WTC11 (cell line): Measurements from ENCODE around the gene ADK. TPM values are rescaled to one million over a fixed set of nuclear protein-coding genes. Genes with fewer than 3 reads are reported as not detected.
A peak's percentile ranks its signal among the peaks of the same experiment; 100 is the strongest.

Experiments used
- ATAC-seq: fragments of 200-7000 bp; cut with Tn5 transposase; 2 replicates; pipeline ENCODE4 v1.10.0; 2021; ENCODE audit warnings: mild to moderate bottlenecking, moderate library complexity
- CTCF ChIA-PET: fragments of 300-600 bp; sonication (Branson Sonifier 250); formaldehyde crosslinking; loops from one replicate; lab custom pipeline; 2021; ENCODE audit warnings: antibody characterized with exemption; lab: Charles Lee
- POLR2A ChIA-PET: fragments of 350-600 bp; sonication (Branson Sonifier 250); formaldehyde crosslinking; loops from one replicate; lab custom pipeline; 2021; ENCODE audit warnings: antibody characterized with exemption; lab: Charles Lee
- DNase-seq: peaks from one replicate; pipeline ENCODE4 v3.0.0; 2021; ENCODE audit warnings: low spot score
- H3K27ac Mint-ChIP-seq: 2 replicates; pipeline ENCODE4 v1.8.0; 2021; ENCODE audit warnings: mixed read lengths
- H3K27me3 Mint-ChIP-seq: 2 replicates; pipeline ENCODE4 v1.8.0; 2021; ENCODE audit warnings: low read depth, mild to moderate bottlenecking, moderate library complexity, mixed read lengths
- H3K36me3 Mint-ChIP-seq: 2 replicates; pipeline ENCODE4 v1.8.0; 2021; ENCODE audit warnings: mixed read lengths
- H3K4me1 Mint-ChIP-seq: 2 replicates; pipeline ENCODE4 v1.8.0; 2022; ENCODE audit warnings: mixed read lengths
- H3K4me3 Mint-ChIP-seq: 2 replicates; pipeline ENCODE4 v1.8.0; 2021; ENCODE audit warnings: mild to moderate bottlenecking, moderate library complexity, mixed read lengths
- H3K9me3 Mint-ChIP-seq: 2 replicates; pipeline ENCODE4 v1.8.0; 2021; ENCODE audit warnings: mixed read lengths
- AFF4 ChIP-seq: sonication (generic); formaldehyde crosslinking; IDR thresholded peaks from 2 replicates; pipeline ENCODE4 v1.8.1; 2023; ENCODE audit warnings: mild to moderate bottlenecking, missing genetic modification reagents, borderline replicate concordance
- CREB1 ChIP-seq: sonication (generic); formaldehyde crosslinking; IDR thresholded peaks from 2 replicates; pipeline ENCODE4 v1.8.0; 2023; ENCODE audit warnings: mild to moderate bottlenecking, missing genetic modification reagents
- CREM ChIP-seq: sonication (generic); formaldehyde crosslinking; IDR thresholded peaks from 2 replicates; pipeline ENCODE4 v1.8.1; 2022; ENCODE audit warnings: mild to moderate bottlenecking, missing genetic modification reagents, moderate library complexity
- E2F4 ChIP-seq: sonication (generic); formaldehyde crosslinking; IDR thresholded peaks from 2 replicates; pipeline ENCODE4 v1.8.1; 2022; ENCODE audit warnings: low read depth, mild to moderate bottlenecking, moderate library complexity, missing genetic modification reagents, borderline replicate concordance
- ESRRA ChIP-seq: sonication (generic); formaldehyde crosslinking; IDR thresholded peaks from 2 replicates; pipeline ENCODE4 v1.8.1; 2022; ENCODE audit warnings: mild to moderate bottlenecking, missing genetic modification reagents, borderline replicate concordance
- HMGA2 ChIP-seq: fragments of 250-450 bp; sonication (Bioruptor Pico); IDR thresholded peaks from 2 replicates; pipeline ENCODE4 v1.4.0; 2021; ENCODE audit warnings: mild to moderate bottlenecking, moderate library complexity
- HMGXB4 ChIP-seq: sonication (generic); formaldehyde crosslinking; IDR thresholded peaks from 2 replicates; pipeline ENCODE4 v1.8.1; 2023; ENCODE audit warnings: mild to moderate bottlenecking, moderate library complexity, missing genetic modification reagents
- NR3C1 ChIP-seq: sonication (generic); formaldehyde crosslinking; conservative IDR thresholded peaks from 2 replicates; pipeline ENCODE4 v1.8.1; 2023; ENCODE audit warnings: low read depth, mild to moderate bottlenecking, missing genetic modification reagents
- RORB ChIP-seq: fragments of 250-450 bp; sonication (Bioruptor Pico); IDR thresholded peaks from 2 replicates; pipeline ENCODE4 v1.9.0; 2021; ENCODE audit warnings: mild to moderate bottlenecking
- SMAD4 ChIP-seq: sonication (generic); formaldehyde crosslinking; IDR thresholded peaks from 2 replicates; pipeline ENCODE4 v1.8.0; 2022; ENCODE audit warnings: mild to moderate bottlenecking, missing genetic modification reagents
- SP1 ChIP-seq: sonication (generic); formaldehyde crosslinking; conservative IDR thresholded peaks from 2 replicates; pipeline ENCODE4 v1.8.1; 2022; ENCODE audit warnings: missing genetic modification reagents
- TP53 ChIP-seq: sonication (generic); formaldehyde crosslinking; IDR thresholded peaks from 2 replicates; pipeline ENCODE4 v1.8.1; 2023; ENCODE audit warnings: mild to moderate bottlenecking, missing genetic modification reagents
- ZNF219 ChIP-seq: sonication (generic); formaldehyde crosslinking; IDR thresholded peaks from 2 replicates; pipeline ENCODE4 v1.8.0; 2023; ENCODE audit warnings: missing genetic modification reagents, mild to moderate bottlenecking, borderline replicate concordance
- ZNF263 ChIP-seq: sonication (generic); formaldehyde crosslinking; IDR thresholded peaks from 2 replicates; pipeline ENCODE4 v1.8.1; 2022; ENCODE audit warnings: low read depth, mild to moderate bottlenecking, moderate library complexity, missing genetic modification reagents
- ZNF317 ChIP-seq: sonication (generic); formaldehyde crosslinking; IDR thresholded peaks from 2 replicates; pipeline ENCODE4 v1.8.1; 2023; ENCODE audit warnings: low read depth, mild to moderate bottlenecking, moderate library complexity, missing genetic modification reagents, borderline replicate concordance
- total RNA-seq: library from RNA; stranded (reverse); gene quantifications from 3 replicates; pipeline ENCODE4 v1.2.3, GENCODE V29; 2021
- TF ChIP-seq, protein P1 (sequence below): fragments of 250-450 bp; sonication (Bioruptor Pico); conservative IDR thresholded peaks from 2 replicates; pipeline ENCODE4 v1.9.0; 2021; ENCODE audit warnings: mild to moderate bottlenecking
- TF ChIP-seq, protein P2 (sequence below): sonication (generic); formaldehyde crosslinking; IDR thresholded peaks from 2 replicates; pipeline ENCODE4 v1.8.0; 2023; ENCODE audit warnings: mild to moderate bottlenecking, missing genetic modification reagents
- TF ChIP-seq, protein P3 (sequence below): sonication (generic); formaldehyde crosslinking; IDR thresholded peaks from 2 replicates; pipeline ENCODE4 v1.8.1; 2023; ENCODE audit warnings: mild to moderate bottlenecking, missing genetic modification reagents, moderate library complexity
- TF ChIP-seq, protein P4 (sequence below): sonication (generic); formaldehyde crosslinking; IDR thresholded peaks from 2 replicates; pipeline ENCODE4 v1.8.1; 2022; ENCODE audit warnings: mild to moderate bottlenecking, moderate library complexity, missing genetic modification reagents
- TF ChIP-seq, protein P5 (sequence below): sonication (generic); formaldehyde crosslinking; IDR thresholded peaks from 2 replicates; pipeline ENCODE4 v1.8.0; 2022; ENCODE audit warnings: mild to moderate bottlenecking, missing genetic modification reagents

Gene ADK
- total RNA-seq, 1 experiment from 2014 or later, result 32.7 TPM

GRCh38 chr10:74120911-74121310, 30.1 kb upstream of the ADK start:
- CTCF ChIA-PET, result no interaction called here
- Mint-ChIP-seq H3K36me3 (peaks cover 68% of the 10 kb centered on the region), H3K4me3 (no peak overlapping the region), H3K27ac (no peak overlapping the region), H3K27me3 (no peaks in the 10 kb centered on the region), H3K4me1 (peaks cover 9% of the 10 kb centered on the region), H3K9me3 (no peaks in the 10 kb centered on the region)
- POLR2A ChIA-PET, result no interaction called here
- ATAC-seq, result no peak
- TF ChIP-seq CREM (CRISPR knock-in tag) (no peak), RORB (no peak), HMGA2 (CRISPR knock-in tag) (no peak), ESRRA (no peak), ZNF263 (CRISPR knock-in tag) (no peak), AFF4 (CRISPR knock-in tag) (no peak), SP1 (CRISPR knock-in tag) (no peak)
- TF ChIP-seq, protein P1, sequence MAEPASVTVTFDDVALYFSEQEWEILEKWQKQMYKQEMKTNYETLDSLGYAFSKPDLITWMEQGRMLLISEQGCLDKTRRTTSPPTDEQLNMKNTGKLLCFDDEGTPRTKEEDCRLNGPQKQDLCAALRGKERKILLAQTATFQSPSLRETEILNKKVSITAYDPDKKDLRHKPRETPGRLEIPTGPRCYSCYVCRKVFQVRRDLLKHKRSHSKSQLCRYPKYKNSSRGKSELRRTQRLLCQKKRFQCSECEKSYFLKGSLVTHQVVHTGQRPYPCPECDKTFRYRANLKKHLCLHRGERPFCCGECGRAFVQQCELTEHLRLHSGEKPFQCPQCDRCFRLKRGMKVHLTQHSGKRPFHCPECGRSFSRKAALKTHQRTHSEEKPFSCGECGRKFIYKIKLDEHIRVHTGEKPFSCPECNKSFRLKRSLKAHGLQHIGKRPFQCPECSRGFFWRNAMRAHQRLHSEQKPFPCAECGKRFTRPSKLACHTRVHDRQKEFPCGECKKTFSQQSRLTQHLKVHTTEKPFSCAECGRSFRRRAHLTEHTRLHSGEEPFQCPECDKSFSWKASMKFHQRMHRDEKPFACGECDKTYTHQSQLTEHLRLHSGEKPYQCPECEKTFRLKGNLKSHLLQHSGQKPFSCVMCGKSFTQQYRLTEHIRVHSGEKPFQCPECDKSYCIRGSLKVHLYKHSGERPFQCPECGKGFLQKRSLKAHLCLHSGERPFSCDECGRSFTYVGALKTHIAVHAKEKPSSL, result no peak
- TF ChIP-seq, protein P2, sequence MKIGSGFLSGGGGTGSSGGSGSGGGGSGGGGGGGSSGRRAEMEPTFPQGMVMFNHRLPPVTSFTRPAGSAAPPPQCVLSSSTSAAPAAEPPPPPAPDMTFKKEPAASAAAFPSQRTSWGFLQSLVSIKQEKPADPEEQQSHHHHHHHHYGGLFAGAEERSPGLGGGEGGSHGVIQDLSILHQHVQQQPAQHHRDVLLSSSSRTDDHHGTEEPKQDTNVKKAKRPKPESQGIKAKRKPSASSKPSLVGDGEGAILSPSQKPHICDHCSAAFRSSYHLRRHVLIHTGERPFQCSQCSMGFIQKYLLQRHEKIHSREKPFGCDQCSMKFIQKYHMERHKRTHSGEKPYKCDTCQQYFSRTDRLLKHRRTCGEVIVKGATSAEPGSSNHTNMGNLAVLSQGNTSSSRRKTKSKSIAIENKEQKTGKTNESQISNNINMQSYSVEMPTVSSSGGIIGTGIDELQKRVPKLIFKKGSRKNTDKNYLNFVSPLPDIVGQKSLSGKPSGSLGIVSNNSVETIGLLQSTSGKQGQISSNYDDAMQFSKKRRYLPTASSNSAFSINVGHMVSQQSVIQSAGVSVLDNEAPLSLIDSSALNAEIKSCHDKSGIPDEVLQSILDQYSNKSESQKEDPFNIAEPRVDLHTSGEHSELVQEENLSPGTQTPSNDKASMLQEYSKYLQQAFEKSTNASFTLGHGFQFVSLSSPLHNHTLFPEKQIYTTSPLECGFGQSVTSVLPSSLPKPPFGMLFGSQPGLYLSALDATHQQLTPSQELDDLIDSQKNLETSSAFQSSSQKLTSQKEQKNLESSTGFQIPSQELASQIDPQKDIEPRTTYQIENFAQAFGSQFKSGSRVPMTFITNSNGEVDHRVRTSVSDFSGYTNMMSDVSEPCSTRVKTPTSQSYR, result no peak
- TF ChIP-seq, protein P3, sequence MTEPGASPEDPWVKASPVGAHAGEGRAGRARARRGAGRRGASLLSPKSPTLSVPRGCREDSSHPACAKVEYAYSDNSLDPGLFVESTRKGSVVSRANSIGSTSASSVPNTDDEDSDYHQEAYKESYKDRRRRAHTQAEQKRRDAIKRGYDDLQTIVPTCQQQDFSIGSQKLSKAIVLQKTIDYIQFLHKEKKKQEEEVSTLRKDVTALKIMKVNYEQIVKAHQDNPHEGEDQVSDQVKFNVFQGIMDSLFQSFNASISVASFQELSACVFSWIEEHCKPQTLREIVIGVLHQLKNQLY, result no peak
- no peak for DNase-seq

- POLR2A ChIA-PET, result no interaction called here
- peak overlapping the region; percentile 12; the same call in 1 of the 2 replicates for H3K27ac Mint-ChIP-seq
- H3K36me3 Mint-ChIP-seq, result peaks cover 68% of the 10 kb centered on the region
- no peaks in the 10 kb centered on the region for H3K9me3 Mint-ChIP-seq
- no peak overlapping the region for H3K4me3 Mint-ChIP-seq
- CTCF ChIA-PET, result no interaction called here
- ATAC-seq (no peak), DNase-seq (no peak)
- H3K27me3 Mint-ChIP-seq, result no peaks in the 10 kb centered on the region
- peaks cover 9% of the 10 kb centered on the region for H3K4me1 Mint-ChIP-seq
- TF ChIP-seq HMGXB4 (CRISPR knock-in tag) (no peak), SMAD4 (CRISPR knock-in tag) (no peak), E2F4 (CRISPR knock-in tag) (no peak), CREB1 (CRISPR knock-in tag) (no peak), NR3C1 (CRISPR knock-in tag) (no peak), ZNF219 (CRISPR knock-in tag) (no peak), ZNF317 (CRISPR knock-in tag) (no peak), TP53 (CRISPR knock-in tag) (no peak)
- TF ChIP-seq, protein P4, sequence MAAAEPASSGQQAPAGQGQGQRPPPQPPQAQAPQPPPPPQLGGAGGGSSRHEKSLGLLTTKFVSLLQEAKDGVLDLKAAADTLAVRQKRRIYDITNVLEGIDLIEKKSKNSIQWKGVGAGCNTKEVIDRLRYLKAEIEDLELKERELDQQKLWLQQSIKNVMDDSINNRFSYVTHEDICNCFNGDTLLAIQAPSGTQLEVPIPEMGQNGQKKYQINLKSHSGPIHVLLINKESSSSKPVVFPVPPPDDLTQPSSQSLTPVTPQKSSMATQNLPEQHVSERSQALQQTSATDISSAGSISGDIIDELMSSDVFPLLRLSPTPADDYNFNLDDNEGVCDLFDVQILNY (CRISPR knock-in tag), result no peak
- TF ChIP-seq, protein P5, sequence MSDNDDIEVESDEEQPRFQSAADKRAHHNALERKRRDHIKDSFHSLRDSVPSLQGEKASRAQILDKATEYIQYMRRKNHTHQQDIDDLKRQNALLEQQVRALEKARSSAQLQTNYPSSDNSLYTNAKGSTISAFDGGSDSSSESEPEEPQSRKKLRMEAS (CRISPR knock-in tag), result no peak
Observed at GRCh38 chr10:74121368-74121767, 29.7 kb upstream of the ADK start.
